Adrenal gland (tissue), 12 donors: ENCODE data around the gene VIT. TPM values are rescaled to one million over a fixed set of nuclear protein-coding genes. Genes with fewer than 3 reads are reported as not detected.

Source experiments
- DNase-seq, 7 donors: peaks; one replicate each; pipeline ENCODE4 v3.0.0-alpha.2; 2019 to 2020
- H3K27ac ChIP-seq, 5 donors: fragments of 200-600 bp; sonication (generic) in 4 of 5; 1 replicate in 3 of 5; 2 replicates in 2 of 5; pipeline versions ENCODE4 v1.5.1 to v1.8.0; 2016 to 2020; ENCODE audit warnings: mild to moderate bottlenecking in 1 of 5
- H3K27me3 ChIP-seq: fragments of 200-600 bp; 2 replicates; pipeline ENCODE4 v1.8.0; 2021
- H3K36me3 ChIP-seq, 2 donors: fragments of 200-600 bp; replicated peaks in 1 of 2; 1 replicate in 1 of 2; 2 replicates in 1 of 2; pipeline versions ENCODE4 v1.5.1 to v1.8.0; 2018 to 2022
- H3K4me1 ChIP-seq, 2 donors: fragments of 200-600 bp; replicated peaks in 1 of 2; 1 replicate in 1 of 2; 2 replicates in 1 of 2; pipeline versions ENCODE4 v1.5.1 to v1.8.0; 2018 to 2021
- H3K4me3 ChIP-seq, 4 donors: fragments of 200-600 bp; sonication (generic) in 3 of 4; one replicate each; pipeline ENCODE4 v1.5.1; 2016 to 2018
- H3K9me3 ChIP-seq, 3 donors: fragments of 200-600 bp; sonication (generic) in 1 of 3; replicated peaks in 1 of 3; 1 replicate in 2 of 3; 2 replicates in 1 of 3; pipeline versions ENCODE4 v1.5.1 to v1.8.0; 2016 to 2021
- POLR2A ChIP-seq, 2 donors: fragments of 450-650 bp; IDR thresholded peaks; one replicate each; pipeline ENCODE4 v1.6.1; 2017; ENCODE audit warnings: antibody characterized with exemption in 2 of 2, mild to moderate bottlenecking in 2 of 2, moderate library complexity in 1 of 2
- WGBS, 4 donors: extraction: QIAGEN DNeasy Blood & Tissue Kit in 2 of 4; methylation state at CpG; one replicate each; pipeline versions ENCODE4 v1.1.5 to v1.1.7; 2013 to 2017; 5-methylcytosine and 5-hydroxymethylcytosine counted together
- intact Hi-C, 2 donors: fragments of 100-400 bp; cut with DNase I; formaldehyde crosslinking; loops; one replicate each; pipeline versions ENCODE4 v1.14.1 to v1.15.0; 2022 to 2023
- polyA plus RNA-seq, 3 donors: library from polyadenylated mRNA; stranded (reverse); fragments of 200-250 nt in 2 of 3; fragments of 350-450 nt in 1 of 3; fragmentation: Illumina TruSeq in 1 of 3; extraction: RNeasy Lipid Tissue Mini Kit (QIAGEN cat#74804) in 1 of 3; gene quantifications; one replicate each; pipeline ENCODE4 v1.2.3, GENCODE V29; 2013 to 2014
- total RNA-seq, 9 donors: library from RNA; depleted of rRNA in 4 of 9; stranded (reverse); fragments of >200 nt in 4 of 9; fragments of 120-200 nt in 1 of 9; fragmentation: NEBNext Ultra II Directional in 1 of 9; extraction: Animal tissue kit (Norgen Biotek cat#: 25700) in 1 of 9; gene quantifications; one replicate each; pipeline versions ENCODE4 v1.1.0 to v1.2.4, GENCODE V29; 2013 to 2023
- TF ChIP-seq, protein P1 (sequence below), 6 experiments: fragments of 450-650 bp in 4 of 6; fragments of 200-600 bp in 2 of 6; sonication (generic) in 1 of 6; IDR thresholded peaks; 1 replicate in 5 of 6; 2 replicates in 1 of 6; pipeline versions ENCODE4 v1.5.1 to v1.8.0; 2016 to 2021; ENCODE audit warnings: antibody characterized with exemption in 6 of 6, mild to moderate bottlenecking in 2 of 6, moderate library complexity in 1 of 6
- donor health status: healthy with polysubstance abuse.
- donor health status: Bipolar disorder and iron deficiency.
- donor health status: DM: yes; HTN: yes; CAD: no.
- donor health status: DM: no; HTN: no; CAD: no.
- donor health status: DM: no; HTN: no; CAD: no.
- donor health status: DM: yes; HTN: yes; CAD: no.

Gene VIT
- total and polyA plus RNA-seq, 12 donors: 0.06 to 2.0 (median 0.40) TPM; not detected in 2

DNA sequence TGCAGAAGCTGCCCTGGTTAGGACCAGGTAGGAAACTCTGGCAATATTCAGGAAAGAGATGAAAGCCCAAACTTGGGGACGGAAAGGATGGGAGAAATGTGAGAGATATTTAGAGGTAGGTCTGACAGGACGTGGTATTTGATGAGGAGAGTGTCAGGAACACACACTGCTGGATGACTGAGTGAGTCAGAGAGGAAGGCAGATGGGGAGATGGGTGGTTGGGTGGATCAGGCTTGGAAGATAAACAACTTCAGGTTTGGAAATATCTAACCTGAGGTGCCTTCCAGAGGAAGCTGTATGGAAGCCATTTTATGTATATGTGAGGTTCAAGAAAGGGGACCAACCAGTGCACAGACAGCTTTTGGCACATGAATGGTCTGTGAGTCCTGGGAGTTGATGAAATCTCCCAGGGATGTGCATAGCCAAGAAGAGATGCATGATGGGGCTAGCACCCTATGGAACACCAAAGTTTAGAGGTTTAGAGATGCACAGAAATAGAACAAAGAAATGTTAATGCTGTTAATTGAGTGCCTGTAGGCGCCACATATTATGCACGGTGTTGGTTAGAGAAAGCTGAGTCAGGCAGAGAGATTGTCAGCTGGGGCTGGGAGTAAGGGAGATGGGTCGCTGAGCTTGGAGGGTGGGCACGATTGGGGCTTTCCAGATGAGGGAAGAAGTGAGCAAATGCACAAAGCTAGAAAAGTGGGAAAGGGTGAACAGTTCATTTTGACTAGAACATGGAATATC is 101.0 kb downstream of the VIT start:
- H3K4me3 ChIP-seq: no peak overlapping the region
- H3K27ac ChIP-seq: no peak overlapping the region
- H3K36me3 ChIP-seq: no peaks in the 10 kb centered on the region
- no peaks in the 10 kb centered on the region for H3K27me3 ChIP-seq
- no peak for DNase-seq
- intact Hi-C loops: no loop called here
- no peaks in the 10 kb centered on the region for H3K4me1 ChIP-seq
- TF ChIP-seq, protein P1, sequence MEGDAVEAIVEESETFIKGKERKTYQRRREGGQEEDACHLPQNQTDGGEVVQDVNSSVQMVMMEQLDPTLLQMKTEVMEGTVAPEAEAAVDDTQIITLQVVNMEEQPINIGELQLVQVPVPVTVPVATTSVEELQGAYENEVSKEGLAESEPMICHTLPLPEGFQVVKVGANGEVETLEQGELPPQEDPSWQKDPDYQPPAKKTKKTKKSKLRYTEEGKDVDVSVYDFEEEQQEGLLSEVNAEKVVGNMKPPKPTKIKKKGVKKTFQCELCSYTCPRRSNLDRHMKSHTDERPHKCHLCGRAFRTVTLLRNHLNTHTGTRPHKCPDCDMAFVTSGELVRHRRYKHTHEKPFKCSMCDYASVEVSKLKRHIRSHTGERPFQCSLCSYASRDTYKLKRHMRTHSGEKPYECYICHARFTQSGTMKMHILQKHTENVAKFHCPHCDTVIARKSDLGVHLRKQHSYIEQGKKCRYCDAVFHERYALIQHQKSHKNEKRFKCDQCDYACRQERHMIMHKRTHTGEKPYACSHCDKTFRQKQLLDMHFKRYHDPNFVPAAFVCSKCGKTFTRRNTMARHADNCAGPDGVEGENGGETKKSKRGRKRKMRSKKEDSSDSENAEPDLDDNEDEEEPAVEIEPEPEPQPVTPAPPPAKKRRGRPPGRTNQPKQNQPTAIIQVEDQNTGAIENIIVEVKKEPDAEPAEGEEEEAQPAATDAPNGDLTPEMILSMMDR (IDR thresholded peaks at IDR 0.05): no peak
- no peak for TF ChIP-seq POLR2A (IDR thresholded peaks at IDR 0.05)
- WGBS, 4 donors: 47 to 56% (median 49%) methylated on average over 6 of the region's 6 CpGs
- H3K9me3 ChIP-seq: no peaks in the 10 kb centered on the region

GRCh38 chr2:36798724-36799123 is 102.2 kb downstream of the VIT start:
- intact Hi-C loops: no loop called here
- no peaks in the 10 kb centered on the region for H3K36me3 ChIP-seq
- 70 to 81% (median 77%) methylated on average over 3 of the region's 3 CpGs for WGBS, 4 donors
- H3K4me3 ChIP-seq: no peak overlapping the region
- DNase-seq: no peak
- H3K4me1 ChIP-seq: no peaks in the 10 kb centered on the region
- no peaks in the 10 kb centered on the region for H3K9me3 ChIP-seq
- TF ChIP-seq POLR2A (IDR thresholded peaks at IDR 0.05): no peak
- TF ChIP-seq, protein P1 (IDR thresholded peaks at IDR 0.05): no peak
- H3K27me3 ChIP-seq: no peaks in the 10 kb centered on the region
- H3K27ac ChIP-seq: no peak overlapping the region

GRCh38 chr2:36800381-36800780 is 103.9 kb downstream of the VIT start:
- 86 to 92% (median 90%) methylated on average over 7 to 11 of the region's 11 CpGs for WGBS, 4 donors

DNA sequence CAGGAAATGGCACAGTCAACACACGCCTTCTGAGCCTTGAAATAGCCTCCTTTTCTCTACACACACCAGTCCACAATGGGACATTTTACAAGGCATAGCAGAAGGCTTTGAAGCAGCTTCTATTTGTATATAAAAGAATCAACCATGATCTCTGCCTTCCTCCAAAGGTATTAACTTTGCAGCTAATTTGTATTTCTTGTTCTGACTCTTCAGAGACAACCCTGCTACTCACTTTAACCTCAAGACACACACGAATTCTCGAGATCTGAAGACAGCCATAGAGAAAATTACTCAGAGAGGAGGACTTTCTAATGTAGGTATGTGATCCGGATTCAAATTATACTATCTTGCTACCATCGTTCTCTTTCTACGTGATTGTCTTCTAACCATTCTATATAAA is 104.6 kb downstream of the VIT start:
- no peaks in the 10 kb centered on the region for H3K36me3 ChIP-seq
- intact Hi-C loops: no loop called here
- no peaks in the 10 kb centered on the region for H3K27me3 ChIP-seq
- H3K4me1 ChIP-seq: no peaks in the 10 kb centered on the region
- 71 to 85% (median 76%) methylated on average over 6 of the region's 6 CpGs for WGBS, 4 donors
- no peak overlapping the region for H3K27ac ChIP-seq
- TF ChIP-seq, protein P1 (IDR thresholded peaks at IDR 0.05): no peak
- no peak for TF ChIP-seq POLR2A (IDR thresholded peaks at IDR 0.05)
- H3K4me3 ChIP-seq: no peak overlapping the region
- DNase-seq: no peak
- no peaks in the 10 kb centered on the region for H3K9me3 ChIP-seq

More at GRCh38 chr2:36800381-36800780, 103.9 kb downstream of the VIT start:
- no peaks in the 10 kb centered on the region for H3K4me1 ChIP-seq
- intact Hi-C loops: no loop called here
- no peak overlapping the region for H3K27ac ChIP-seq
- no peak for DNase-seq
- H3K9me3 ChIP-seq: no peaks in the 10 kb centered on the region
- no peak overlapping the region for H3K4me3 ChIP-seq
- no peaks in the 10 kb centered on the region for H3K36me3 ChIP-seq
- no peak for TF ChIP-seq POLR2A (IDR thresholded peaks at IDR 0.05)
- TF ChIP-seq, protein P1 (IDR thresholded peaks at IDR 0.05): no peak
- H3K27me3 ChIP-seq: no peaks in the 10 kb centered on the region
